Measurements from ENCODE around the gene DNM2.
"Not testable (repeated sequence)": the region's sequence is repeated elsewhere in the genome, so short reads cannot be mapped to it uniquely, and the experiment has no call there.

DNM2 gene
- 202 to 329 reads per million in 2 experiments for total RNA-seq

GRCh38 chr19:10717356-10718204 lies at the start of gene DNM2:
TSS of gene DNM2 (plus strand) at chr19:10718079. CDS start at chr19:10718243, 164 bp downstream.
- peak; percentile 94 for DNase-seq (ENCODE audit: low read depth)

- no peak for DNase-seq (ENCODE audit: low read depth)
Measured at GRCh38 chr19:10669246-10669645, 48.6 kb upstream of the DNM2 start.

DNA sequence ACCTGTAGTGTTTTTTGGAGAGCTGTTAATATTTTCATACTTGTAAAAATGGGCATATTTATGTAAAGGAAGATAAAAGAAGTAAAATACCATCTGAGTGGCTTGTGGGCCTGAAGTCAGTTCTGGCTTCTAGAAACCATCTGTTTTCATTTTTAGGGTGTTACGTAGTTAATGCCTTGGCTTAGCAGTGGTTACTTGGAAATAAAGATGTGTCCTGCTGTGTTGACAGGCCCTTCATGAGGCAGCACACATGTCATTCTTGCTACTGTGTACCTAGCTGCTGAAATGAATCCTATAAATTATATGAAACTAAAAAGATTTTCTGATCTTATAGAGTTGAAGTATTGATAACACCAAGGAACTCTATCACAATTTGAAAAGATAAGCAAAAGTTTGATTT lies 47.7 kb upstream of the DNM2 start:
- DNase-seq (ENCODE audit: low read depth): no peak

DNA sequence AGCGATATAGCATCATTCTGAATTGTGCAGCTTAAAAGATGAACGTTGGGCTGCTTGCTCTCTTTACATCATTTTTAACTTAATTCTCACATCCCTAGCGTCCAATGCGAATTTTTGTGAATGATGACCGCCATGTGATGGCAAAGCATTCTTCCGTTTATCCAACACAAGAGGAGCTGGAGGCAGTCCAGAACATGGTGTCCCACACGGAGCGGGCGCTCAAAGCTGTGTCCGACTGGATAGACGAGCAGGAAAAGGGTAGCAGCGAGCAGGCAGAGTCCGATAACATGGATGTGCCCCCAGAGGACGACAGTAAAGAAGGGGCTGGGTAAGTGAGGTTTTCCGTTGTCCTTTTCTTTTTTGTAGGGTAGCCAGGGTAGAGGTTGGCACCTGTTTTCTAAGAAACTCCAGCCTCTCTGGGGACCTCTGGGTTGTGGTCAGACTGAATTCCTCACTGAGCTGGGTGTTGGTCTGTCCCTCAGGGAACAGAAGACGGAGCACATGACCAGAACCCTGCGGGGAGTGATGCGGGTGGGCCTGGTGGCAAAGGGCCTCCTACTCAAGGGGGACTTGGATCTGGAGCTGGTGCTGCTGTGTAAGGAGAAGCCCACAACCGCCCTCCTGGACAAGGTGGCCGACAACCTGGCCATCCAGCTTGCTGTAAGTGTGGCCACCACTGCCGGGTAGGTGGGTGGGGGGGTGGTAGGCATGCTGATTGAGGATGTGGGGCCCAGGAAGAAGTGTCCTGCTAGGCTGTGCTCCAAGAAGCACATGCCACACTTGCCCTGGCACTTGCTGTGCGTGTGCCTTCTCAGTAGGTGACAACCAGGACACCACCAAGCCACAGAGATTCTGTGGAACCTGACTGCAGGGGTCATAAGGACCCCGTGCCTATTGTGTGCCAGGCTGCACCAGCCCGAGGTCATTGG lies 46.7 kb upstream of the DNM2 start:
- DNase-seq (ENCODE audit: low read depth): no peak

DNA sequence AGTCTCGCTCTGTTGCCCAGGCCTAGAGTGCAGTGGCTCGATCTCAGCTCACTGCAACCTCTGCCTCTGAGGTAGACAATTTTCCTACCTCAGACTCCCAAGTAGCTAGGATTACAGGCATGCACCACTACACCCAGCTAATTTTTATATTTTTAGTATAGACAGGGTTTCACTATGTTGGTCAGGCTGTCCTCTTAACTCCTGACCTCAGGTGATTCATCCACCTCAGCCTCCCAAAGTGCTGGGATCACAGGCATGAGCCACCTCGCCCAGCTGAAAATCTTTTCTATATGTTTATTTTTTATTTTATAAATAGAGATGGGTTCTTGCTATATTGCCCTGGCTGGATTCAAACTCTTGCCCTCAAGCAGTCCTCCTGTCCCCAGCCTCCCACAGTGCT lies 46.0 kb upstream of the DNM2 start:
- DNase-seq (ENCODE audit: low read depth): not testable (repeated sequence)

- DNase-seq (ENCODE audit: low read depth): not testable (repeated sequence)
Measured at GRCh38 chr19:10675214-10675613, 42.7 kb upstream of the DNM2 start.

DNA sequence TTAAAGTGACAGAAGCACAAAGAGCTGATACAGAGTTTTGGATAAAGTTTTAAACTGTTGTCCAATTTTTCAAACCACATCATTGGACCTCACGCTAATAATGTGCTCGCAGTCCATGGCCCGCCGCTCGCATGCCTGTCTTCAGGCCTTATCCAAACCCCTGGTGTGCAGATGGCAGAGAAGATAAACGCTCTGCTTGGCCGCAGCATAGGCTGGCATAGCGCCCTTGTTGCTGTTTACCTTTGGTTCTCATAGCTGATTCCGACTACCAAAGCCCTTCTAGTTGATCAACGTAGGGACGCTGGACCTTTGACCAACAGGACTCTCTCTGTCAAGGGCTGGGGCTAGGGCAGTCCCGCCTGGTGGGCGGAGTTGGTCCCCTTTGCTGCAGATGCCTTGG lies 40.1 kb upstream of the DNM2 start:
- DNase-seq (ENCODE audit: low read depth): no peak

DNA sequence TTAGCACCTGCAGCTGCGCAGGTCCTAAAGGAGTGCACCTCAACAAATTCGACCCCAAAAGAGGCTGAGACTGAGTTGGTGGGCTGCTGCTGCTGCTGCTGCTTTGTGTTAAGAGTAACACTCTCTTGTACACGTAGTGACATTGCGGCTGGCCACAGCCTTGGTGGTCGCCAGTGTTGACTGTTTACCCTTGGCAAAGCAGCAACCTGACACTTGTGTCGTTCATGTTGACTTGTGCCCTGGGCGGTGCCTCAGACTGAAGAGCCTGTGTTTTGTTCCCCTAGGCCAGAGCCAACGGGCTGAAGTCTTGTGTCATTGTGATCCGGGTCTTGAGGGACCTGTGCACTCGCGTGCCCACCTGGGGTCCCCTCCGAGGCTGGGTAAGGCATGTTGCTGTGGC lies 39.1 kb upstream of the DNM2 start:
- DNase-seq (ENCODE audit: low read depth): no peak

GRCh38 chr19:10679743-10680142 lies 38.1 kb upstream of the DNM2 start:
- DNase-seq (ENCODE audit: low read depth): no peak

GRCh38 chr19:10680545-10681135 lies 37.2 kb upstream of the DNM2 start:
- no peak for DNase-seq (ENCODE audit: low read depth)

GRCh38 chr19:10681658-10682057 lies 36.2 kb upstream of the DNM2 start:
- no peak for DNase-seq (ENCODE audit: low read depth)

DNA sequence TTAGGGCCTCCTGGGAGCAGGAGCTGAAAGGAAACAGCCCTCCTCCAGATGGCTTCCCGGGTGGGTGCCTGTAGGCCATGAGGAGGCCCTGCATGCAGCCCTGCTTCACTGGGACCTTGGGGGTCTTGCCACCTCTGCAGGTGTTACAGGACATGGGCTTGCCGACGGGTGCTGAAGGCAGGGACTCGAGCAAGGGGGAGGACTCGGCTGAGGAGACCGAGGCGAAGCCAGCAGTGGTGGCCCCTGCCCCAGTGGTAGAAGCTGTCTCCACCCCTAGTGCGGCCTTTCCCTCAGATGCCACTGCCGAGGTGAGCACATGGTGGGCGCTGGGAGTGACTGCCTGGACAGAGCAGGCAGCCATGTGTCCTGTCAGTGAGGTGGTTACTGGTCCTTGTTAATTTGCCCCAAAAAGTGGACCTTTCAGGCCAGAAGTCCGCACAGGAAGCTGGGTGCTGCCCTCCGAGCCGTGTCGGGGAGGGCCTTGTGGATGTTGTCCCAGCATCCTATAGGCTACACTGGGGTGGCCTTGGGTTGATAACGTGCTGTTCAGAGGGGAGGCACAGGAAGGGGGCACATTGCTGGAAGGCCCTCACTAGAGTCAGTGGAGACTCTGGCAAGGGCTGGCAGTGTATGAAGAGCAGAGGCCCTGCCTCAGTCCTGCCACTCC lies 35.3 kb upstream of the DNM2 start:
- no peak for DNase-seq (ENCODE audit: low read depth)

DNA sequence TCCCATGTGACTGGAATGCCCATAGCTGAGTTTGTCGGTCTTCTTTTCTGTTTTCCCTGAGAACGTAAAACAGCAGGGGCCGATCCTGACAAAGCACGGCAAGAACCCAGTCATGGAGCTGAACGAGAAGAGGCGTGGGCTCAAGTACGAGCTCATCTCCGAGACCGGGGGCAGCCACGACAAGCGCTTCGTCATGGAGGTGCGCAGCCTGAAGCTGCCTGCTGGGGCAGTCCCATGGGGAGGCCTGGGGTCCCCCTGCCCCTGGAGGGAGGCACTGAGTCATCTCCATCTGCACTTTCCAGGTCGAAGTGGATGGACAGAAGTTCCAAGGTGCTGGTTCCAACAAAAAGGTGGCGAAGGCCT lies 34.8 kb upstream of the DNM2 start:
- DNase-seq (ENCODE audit: low read depth): no peak

GRCh38 chr19:10683582-10683981 lies 34.3 kb upstream of the DNM2 start:
- no peak for DNase-seq (ENCODE audit: low read depth)

- no peak for DNase-seq (ENCODE audit: low read depth)
Measured at GRCh38 chr19:10685210-10685609, 32.7 kb upstream of the DNM2 start.

GRCh38 chr19:10686193-10686592 lies 31.7 kb upstream of the DNM2 start:
- no peak for DNase-seq (ENCODE audit: low read depth)

- no peak for DNase-seq (ENCODE audit: low read depth)
Measured at GRCh38 chr19:10686661-10687517, 31.0 kb upstream of the DNM2 start.

DNA sequence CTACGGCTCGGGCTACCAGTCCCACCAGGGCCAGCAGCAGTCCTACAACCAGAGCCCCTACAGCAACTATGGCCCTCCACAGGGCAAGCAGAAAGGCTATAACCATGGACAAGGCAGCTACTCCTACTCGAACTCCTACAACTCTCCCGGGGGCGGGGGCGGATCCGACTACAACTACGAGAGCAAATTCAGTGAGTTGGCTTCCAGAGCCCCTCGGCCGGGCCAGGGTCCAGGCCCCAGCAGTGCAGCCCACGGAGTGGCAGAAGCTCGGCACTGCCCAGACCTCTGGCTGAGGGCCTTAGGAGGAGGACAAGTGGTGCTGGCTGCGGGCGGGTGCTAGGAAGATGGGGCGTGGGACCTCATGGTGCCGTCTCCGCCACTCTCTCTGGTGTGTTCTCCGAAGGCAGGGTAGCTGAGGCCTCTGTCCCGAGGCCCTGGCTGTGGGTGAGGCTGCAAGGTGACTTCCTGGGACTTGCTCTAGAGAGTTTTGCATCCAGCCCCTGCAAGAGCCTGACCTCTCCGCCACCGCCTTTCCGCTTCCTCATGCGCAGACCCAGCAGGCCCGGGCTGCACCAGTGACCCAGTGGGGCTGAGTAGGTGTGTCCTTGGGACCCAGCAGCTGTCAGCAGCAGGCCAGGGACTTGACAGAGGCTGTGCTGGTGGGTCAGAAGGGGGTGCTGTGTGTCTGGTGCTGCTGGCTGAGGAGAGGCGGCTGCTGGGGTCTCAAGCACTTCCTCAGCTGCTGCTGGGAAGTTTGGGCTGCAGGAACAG lies 30.2 kb upstream of the DNM2 start:
- DNase-seq (ENCODE audit: low read depth): no peak

DNA sequence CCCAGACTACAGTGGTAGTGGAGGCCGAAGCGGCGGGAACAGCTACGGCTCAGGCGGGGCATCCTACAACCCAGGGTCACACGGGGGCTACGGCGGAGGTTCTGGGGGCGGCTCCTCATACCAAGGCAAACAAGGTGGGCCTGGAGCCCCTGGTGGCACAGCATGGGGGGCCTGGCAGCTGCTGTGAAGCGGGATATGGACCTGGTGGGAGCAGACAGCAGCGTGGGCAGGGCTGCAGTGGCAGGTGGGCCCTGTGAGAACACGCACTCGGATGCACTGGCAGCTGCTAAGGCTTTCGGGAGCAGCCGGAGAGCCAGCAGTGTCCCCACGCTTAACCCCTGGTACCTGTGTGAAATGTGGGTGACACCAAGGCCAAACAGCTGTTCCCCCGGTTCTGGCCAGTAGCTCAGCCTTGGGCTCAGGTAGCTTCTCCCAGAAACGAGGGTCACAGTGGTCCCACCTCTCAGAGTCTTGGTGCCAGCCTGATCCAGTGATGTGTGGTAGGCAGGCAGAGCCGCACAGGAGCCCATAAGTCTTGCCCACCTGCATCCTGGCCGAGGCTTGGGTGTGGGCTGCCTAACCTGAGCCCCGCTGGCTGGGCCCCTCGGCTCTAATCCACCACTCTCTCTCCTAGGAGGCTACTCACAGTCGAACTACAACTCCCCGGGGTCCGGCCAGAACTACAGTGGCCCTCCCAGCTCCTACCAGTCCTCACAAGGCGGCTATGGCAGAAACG lies 29.2 kb upstream of the DNM2 start:
- no peak for DNase-seq (ENCODE audit: low read depth)
